GM19035 (cell line): Measurements from ENCODE around the gene CD79B.

Source experiments
- ATAC-seq: cut with Tn5 transposase; IDR thresholded peaks from one replicate; pipeline ENCODE4 v1.9.1; 2021; ENCODE audit not compliant: unreplicated experiment

The CD79B gene

DNA sequence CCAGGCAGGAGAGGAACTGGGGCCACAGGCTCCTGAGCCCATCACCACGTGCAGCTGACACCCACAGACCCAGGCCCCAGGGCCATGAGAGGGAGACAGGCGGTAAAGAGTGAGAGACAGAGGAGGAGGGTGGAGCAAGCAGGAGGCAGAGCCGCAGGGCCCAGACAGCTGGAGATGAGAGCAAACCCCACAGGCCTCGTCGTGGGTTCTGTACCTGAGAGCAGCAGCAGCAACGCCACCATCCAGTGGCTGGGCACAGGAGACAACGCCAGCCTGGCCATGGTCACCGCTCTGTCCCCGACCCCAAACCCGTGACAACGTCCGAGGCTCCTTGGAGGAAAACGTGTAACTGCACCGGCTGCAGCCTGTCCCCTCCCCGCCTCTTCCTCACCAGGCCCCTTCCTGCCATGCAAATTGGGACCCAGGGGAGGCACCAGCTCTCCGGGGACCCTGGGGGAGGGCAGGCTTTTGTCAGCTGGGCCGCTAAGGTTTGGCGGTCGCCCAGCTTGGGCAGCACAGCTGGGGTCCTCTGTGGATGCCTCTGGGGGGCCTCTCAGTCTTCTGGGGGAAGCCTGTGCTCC is at the start of gene CD79B:
Gene CD79B, minus strand, starts transcription at position 351 of the 581 bp plus-strand sequence. Its CDS starts 70 bp downstream, at position 281.
- peak; percentile 84 for ATAC-seq

DNA sequence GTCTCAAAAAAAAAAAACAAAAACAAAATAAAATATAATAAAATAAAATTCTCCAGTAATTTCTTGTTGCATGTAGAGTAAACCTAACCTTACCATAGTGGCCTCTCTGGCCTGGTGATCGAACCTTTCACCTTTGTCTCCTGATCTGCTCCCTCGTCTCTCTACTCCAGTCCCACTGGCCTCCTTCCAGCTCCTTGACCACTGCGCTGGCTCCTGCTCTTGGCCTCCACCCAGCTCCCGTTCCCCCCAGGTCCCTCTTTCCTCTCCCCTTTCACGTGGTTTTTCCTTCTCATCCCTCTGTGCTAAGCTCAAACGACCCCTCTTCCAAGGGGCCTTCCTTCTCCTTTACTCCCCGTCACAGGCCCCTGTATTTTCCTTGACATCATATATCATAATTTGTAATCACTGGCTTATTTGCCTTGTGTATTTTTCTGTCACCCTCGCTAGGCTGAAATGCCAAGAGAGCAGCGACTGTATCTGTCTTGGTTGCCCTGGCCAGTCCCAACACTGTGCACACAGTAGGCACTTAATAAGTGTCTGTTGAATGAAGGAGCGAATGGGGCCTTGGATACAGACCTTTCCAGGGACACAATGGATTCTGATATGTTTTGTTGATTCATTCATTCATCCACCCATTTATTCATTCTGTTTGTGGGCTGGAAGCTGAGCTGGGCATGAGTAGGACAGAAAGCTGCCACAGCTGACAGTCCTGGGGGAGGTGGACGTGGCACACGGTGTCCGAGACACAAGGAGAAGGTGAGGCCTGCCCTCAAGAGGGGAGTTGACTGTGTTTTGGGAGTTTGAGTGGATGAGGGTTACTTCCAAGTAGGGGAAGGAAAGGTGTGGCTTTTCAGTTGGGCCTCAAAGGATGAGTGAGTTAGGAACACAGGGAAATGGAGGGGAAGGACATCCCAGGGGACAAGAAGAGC is 46.4 kb upstream of the CD79B start:
- ATAC-seq = no peak

DNA sequence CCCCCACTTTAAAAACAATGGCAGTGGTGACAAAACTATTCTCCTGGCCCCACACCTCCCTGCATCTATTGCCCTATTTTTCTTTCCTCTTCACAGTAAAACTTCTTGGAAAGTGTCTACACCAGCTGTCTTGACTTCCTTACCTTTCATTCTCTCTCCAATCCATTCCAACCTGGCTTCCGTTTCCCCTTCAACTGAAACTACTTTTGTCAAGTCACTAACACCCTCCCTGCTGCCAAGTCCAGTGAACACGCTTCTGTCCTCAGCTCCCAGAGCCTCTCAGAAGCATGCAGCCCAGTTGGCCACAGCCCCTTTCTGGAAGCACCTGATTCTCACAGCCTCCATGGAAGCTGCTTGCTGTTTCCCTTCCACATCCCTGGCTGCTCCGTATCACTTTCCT is 44.6 kb upstream of the CD79B start:
- no peak for ATAC-seq

DNA sequence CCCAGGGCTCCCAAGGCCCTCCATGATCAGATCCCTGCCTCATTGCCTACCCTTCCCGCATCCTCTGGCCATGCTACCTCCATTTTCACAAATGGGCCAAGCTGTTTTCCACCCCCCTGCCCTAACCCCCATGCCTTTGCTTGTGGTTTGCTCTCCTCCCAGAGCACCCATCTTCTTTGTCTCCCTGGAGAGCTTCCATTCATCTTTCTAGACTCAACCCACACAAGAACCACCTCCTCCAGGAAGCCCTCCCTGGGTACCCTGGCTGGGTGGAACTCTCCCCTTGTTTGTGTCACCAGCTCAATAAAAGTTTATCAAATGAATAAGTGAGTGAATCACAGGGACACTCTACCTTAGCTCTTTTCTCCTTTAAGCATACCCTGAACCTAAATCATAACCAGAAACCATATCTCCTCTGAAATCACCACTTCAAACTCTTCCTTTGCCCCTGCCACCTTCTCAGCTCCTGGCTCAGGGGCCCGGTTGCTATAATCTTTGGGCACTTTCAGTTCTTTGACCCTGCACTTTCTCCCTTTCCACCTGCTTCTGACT is 43.5 kb upstream of the CD79B start:
- ATAC-seq = no peak

DNA sequence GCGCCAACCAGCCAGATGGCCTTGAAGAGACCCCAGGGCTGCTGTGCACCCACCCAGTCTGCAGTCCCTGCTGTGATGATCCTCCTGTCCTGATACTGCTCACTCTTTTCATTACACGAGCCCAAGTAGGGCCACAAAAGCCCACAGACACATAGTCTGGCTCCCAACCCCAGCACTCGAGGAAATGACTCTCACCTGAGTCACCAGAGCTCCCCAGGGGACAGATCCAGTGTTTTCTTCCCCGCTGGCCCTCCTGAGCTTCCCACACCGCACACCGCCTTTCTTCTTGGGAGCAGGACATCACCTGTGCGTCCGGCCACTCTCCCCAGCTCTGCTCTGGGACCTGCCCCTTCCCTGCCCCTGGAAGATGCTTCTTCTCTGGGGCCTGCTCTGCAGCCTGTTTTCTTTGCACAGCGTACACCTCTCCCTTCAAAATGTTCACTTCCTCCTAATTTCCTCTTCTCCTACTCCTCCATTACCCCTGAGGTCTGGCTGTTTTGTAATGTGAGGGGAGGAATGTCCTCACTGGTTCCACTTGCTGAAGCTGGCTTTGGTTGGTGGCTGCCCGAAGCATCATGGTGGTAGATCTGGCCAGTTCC is 42.6 kb upstream of the CD79B start:
- no peak for ATAC-seq

DNA sequence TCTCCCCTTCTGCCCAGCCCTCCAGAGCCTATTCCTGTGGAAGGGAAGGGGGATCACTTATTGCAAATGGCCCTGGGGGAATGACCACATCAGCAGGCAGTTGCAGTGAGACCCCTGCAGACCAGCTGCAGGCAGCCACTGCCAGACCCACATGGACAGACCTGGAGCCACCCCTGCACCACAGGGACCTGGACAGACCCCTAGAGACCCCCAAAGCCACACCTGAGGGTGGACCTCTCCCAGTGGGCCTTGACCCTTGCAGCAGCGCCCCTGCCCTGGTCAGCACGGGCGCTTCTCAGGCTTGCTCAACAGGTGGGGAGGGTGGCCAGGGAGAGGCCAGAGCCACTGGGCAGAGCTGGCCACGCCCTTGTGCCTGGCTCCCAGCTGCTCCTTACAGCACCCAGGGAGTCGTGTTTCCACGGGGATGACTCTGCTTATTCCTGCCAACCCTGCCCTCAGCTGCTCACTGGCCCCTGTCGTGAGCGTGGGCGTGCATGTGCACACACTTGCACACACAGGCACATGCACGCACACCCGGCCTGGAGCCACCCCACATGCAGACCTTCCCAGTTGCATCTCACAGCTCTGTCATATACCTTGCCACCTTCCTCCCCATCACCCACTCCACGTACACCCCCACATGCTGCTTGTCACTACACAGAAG is 41.9 kb upstream of the CD79B start:
- ATAC-seq = no peak

DNA sequence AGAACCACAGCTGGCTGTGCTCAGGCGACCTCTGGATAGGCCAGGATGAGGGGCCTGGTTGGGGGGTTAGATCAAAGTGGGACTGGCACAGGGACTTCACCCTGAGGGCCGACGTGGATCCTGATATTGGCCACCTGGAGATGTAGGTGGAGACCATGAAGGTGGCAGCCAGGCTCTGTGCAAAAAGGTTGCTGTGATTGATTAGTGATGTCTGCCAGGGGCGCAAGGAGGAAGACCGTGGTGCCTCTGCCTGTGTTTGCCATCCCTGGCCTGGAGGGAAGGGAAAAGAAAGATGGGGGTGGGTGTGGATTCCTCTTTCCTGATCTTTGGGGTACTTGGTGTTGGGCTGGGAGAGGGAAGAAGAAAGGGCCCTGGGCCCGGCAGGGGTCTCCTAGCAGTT is 41.1 kb upstream of the CD79B start:
- ATAC-seq = no peak

DNA sequence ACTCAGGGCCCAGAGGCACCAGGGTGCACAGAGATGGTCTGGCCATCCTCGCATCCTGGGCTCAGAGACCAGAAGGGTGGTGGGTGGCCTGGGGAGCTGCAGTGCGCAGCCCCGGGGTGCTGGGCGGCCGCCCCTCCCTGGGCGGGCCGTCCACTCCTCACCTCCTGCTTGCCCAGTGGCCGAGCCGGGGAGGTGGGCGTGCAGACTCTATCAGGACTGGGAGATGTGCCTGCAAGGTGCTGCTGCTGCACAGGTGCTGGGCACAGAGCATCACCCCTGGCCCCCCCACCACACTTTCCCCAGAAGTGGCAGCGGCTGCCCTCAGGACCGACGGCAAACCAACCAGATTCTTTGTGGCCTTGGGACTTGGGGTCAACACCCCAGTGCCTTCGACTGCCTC is 40.7 kb upstream of the CD79B start, which contains the start of gene SCN4A:
Gene SCN4A, minus strand, starts transcription at position 123 of the 400 bp plus-strand sequence. Its CDS starts 77 bp downstream, at position 46.
- ATAC-seq = no peak

DNA sequence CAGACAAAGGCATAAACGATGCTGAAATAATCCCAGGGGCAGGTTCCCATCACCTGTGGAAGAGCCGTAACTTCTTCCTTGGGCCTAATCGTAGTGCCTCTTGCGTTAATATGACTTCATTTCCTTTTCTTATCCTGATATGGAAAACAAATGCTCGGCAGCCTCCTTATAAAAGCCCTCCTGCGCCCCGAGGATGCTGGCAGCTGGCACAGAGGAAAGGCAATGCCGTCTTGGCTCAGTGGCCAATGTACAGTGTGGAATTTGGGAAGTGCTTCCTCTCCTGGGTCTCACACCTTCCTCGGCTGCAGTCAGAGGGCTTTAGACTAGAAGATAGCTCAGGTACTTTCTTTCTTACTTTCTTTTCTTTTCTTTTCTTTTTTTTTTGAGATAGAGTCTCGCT is 37.1 kb upstream of the CD79B start:
- ATAC-seq = no peak

DNA sequence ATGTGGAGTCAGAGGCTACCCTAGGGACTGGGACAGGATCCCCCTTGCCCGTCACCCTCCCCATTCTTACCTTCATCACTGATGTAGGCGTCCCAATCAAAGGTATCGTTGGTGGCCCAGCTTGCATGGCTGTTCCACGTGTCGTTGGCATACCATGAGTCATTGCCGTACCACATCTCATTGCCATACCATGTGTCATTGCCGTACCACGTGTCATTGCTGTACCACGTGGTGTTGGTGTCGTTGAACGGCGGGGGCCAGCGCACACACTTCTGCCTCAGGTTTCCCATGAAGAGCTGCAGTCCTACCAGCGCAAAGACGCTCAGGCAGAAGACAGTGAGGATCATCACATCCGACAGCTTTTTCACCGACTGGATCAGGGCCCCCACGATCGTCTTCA is 35.8 kb upstream of the CD79B start:
- no peak for ATAC-seq

DNA sequence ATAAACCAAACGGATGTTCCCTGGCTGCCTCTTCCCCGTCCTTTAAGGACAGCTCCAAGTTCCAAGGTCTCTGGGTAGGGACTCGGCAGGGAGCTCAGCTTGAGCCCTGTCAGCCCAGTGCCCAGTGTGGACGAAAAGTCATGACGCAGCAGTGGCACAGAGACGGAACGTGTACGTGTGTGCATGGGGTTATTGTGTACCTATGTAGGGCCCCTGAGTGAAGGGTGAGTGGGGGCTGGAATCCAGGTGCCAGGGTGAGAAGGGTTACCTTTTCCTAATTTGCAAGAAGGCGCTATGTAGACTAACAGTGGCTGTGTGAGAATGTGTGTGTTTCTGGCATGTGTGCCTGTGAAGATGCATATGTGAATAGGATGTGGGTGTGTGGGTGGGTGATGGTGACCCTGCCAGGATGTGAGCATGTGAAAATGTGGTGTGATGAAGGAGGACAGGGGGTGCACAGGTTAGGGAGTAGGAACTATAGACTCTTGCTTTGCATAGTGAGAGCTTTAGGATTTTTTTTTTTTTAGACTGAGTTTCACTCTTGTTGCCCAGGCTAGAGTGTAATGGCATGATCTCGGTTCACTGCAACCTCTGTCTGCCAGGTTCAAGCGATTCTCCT is 34.6 kb upstream of the CD79B start:
- no peak for ATAC-seq

DNA sequence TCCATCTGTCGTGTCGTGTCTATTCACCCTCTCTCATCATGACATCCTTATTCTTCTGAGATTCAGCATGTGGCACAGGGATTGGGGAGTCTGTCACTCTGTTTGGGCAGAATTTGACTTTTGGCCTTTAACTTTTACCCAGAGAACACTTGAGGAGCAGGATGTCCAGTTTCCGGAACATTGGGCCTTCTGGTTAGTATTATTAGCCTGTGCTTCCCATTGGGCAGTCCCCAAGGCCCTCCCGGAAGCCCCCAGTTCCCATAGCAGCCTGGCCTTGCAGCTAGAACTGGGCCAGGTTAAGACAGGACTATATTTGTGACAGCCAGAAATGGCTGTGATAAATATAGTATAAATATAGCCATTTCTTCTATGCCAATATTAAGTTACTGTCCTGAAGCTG is 31.0 kb upstream of the CD79B start:
- ATAC-seq = no peak

DNA sequence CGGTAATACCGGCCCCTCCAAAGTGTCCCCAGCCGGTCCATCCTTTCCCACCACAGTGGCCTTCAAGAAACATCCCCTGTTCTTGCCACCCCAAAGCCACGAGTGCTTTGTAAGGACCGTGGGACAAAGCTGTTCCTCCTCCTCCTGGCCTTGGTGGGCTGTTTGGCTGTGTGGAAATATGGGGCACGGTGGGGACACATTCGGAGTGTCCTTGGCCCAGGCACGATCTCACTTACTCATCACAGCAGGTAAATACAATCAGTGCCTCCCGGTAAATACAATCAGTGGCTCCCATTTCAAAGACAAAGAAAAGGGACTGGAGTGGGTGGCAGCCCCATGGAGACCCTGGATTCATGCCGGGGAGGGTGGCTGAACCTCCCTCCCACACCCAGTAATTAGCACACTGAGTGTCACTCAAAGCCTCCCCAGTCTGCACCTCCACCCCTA is 30.2 kb upstream of the CD79B start:
- ATAC-seq = no peak

DNA sequence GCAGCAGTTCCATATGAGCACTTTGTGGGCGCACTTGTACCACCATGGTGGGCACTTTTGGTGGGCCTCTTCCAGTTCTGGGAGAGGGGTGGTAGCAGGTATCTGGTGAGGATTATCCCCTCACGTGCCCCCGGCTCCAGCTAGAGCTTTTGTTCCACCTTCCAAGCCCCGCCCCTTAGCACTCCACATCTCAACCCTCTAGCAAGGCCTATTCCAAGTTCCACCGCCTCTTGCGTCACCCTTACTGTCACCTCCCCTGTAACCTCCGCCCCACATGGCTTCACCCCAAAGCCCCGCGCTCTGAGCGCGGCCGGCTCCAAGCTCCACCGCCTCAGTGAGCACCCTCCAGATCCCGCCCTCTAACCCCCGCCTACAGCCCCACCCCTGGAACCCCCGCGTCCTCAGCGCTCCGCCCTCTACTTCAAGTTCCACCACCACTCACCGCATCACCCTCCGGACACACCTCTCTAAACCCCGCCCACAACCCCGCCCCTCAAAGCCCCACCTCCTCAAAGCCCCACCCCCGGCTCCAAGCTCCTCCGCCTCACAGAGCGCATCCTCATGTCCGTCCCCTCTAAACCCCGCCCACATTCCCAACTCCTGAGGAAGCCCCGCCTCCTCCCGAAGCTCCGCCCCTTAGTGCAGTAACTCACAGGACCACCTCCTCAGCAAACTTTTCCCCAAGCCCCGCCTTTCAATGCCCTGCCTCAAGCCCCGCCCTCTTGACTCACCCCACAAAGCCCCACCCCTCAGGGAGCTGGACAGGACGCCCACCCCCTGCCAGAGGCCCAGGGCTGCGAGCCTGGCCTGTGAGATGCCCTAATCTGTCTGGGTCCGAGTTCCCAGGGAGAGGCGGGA is 29.5 kb upstream of the CD79B start:
- no peak for ATAC-seq

DNA sequence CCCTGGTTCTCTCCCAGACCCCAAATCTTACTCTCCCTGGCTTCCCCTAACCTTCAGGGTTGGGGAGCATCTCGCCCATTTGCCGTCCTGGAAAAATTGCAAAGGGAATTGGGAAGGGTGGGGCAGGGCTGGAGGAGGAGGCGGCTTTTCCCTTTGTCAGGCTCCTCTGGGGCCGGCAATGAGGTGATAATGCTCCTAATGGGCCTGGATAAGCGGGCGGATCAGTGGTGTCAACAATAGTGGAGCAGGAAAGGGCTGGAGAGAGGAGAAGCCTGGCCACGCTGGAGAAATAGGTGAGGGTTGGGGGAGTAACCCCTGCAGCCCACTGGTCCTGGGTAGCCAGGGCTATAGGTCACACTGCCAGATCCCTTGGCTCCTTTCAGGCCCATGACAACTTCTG is 28.3 kb upstream of the CD79B start:
- no peak for ATAC-seq

DNA sequence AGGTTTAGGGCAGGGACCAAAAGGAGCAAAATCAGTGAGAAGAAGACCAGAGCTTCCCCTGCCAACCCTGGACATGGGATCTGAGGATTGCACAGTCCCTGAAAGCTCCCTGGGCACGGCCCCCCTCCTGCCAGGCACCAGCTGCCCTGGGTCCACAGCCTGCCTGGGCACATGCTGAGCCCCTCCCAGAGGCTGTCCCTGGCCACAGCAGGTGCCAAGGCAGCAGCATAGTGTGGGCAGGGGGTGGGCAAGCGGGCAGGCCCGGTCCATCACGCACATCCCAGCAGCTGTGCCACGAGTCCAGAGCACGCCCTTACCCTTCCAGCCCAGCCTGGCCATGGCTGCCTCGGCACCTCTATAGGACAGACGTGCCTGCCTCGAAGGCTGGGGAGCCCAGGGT is 27.9 kb upstream of the CD79B start:
- no peak for ATAC-seq

DNA sequence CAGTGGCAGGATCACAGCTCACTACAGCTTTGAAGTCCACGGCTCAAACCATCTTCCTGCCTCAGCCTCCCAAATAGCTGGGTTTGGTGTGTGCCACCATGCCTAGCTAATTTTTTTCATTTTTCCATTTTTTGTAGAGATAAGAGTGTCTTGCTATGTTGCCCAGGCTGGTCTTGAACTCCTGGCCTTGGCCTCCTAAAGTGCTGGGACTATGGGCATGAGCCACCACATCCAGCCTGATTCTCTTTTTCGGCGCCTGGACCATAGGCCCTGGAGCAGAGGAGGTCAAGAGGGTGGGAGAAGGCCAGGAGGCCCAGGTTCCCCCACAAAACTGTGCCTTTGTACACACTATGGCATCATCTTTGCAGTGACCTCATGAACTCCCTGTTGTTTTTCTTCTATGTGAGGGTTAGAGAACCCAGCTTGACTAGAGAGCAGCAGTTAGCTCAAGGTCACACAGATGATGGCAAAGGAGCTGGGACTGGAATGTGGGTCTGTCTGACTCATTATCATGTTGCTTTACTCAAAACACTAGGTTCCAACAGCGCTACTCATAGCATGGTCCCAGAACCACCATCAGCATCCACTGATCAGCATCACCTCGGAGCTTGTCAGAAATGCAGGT is 24.3 kb upstream of the CD79B start:
- no peak for ATAC-seq

DNA sequence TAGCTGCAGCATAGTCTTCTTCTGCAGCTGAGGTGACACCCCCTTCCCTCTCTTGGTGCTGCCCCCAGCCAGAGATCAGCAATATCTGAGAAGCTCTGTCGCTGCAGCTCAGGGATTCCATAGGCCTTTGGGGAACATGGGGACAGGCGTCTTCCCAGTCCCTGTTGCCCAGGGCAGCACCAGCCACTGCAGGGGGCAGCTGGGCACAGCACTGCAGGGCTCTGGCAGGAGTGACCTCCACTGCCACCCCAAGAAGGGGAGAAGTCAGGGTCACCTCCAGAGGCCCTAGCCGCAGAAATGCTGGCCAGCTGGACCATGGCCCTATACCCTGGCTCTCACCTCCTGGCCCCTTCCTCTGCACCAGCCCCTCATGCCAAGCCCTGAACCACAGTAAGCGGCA is 23.7 kb upstream of the CD79B start:
- no peak for ATAC-seq

DNA sequence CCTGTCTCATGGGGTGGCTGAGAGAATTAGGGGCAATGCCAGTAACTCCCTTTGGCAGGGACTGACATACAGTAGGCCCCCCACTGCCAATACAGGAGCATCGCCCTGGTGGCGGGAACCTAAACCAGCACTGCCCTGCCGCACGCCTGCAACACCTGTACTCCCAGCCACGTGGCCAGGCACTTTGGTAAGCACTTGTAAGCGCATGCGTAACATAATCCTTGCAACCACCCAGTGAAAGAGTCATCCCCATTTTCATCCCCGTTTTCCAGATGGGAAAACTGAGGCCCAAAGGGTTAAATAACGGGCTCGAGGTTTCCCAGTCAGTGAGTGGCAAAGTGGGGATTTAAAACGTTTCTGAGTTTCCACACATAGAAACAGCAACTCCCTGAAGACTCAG is 23.1 kb upstream of the CD79B start:
- ATAC-seq = no peak
